ENCODE results near the gene PHAF1.

Gene PHAF1

DNA sequence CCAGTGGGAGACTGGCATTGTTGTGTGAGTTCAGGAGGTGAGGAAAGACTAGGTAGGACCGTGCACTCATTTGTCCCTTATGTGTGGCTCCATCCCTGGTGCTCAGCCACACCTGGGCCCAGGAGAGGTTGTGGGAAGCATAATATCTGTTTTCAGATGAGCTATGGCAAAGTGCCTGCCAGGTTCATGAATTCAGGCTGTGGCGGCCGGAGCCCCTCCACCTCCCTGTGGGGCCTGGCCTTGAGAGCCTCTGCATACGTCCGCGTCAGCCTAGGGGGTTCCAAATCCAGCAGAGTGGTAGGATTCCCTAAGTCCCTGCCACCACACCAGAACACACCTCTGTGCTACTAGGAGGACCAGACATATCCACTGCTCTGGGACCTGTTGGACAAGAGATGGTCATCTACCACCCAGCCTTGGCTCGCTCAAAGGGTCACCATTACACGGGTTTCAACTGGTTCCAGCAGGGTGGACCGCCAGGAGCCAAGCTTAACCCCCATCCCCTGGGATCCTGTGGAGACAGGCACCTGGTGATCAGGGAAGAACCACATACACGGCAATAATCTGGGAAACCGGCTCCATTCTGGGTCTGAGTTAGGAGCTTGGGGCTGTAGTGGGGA lies 39.0 kb downstream of the PHAF1 start:
- H3K9me3 ChIP-seq (ENCODE audit: control insufficient read depth, low read length) = no peaks in the 10 kb centered on the region
- DNase-seq (ENCODE audit: low read depth) = no peak
- no peak overlapping the region for H3K4me3 ChIP-seq (ENCODE audit: low read length)
- peaks cover 47% of the 10 kb centered on the region for H3K36me3 ChIP-seq (ENCODE audit: control insufficient read depth, insufficient read depth, low read length, severe bottlenecking)
- no peak overlapping the region for H3K9ac ChIP-seq (ENCODE audit: low read length)
- no peaks in the 10 kb centered on the region for H3K27me3 ChIP-seq (replicated peaks; ENCODE audit: control insufficient read depth, insufficient read depth, low read length)
- peaks cover 12% of the 10 kb centered on the region for H3K4me1 ChIP-seq (ENCODE audit: control insufficient read depth, insufficient read depth, low read length)

DNA sequence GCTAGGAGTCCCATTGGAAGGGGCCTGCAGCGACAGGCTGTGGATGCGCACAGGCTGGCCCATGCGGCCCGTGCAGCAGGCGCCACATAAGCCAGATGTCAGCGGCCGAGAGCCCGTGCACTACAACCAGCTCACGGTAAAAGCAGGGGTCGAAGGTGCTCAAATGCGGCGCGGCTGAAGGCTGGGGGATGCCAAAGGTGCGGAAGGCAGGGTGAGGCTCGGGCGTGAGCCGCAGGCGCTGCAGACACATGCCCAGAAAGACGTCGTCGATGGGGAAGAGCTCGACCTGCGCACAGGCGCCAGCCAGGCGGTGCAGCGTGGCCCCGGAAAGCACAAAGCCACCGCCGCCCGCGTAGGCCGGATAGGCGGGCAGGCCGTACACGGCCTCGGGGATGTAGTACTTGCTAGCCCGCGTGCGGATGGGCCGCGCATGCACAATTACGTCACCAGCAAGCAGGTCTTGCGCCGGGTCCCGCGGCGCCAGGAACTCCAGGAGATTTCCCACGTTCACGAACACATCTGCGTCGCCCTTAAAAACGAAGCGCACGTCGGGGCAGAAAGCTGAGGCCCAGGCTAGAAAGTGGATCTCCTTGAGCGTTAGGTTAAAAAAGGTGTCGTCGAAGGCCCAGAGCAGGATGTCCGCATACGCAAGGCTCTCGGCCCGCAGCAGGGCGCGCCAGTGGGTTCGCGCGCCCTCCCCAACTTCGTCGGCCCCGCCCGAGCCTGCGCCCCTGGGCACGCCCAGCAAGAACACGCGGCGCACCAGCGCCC lies 39.7 kb downstream of the PHAF1 start:
- Histone ChIP-seq H3K4me3 (ENCODE audit: low read length) (peak overlapping the region; percentile 85), H3K27me3 (replicated peaks; ENCODE audit: control insufficient read depth, insufficient read depth, low read length) (no peaks in the 10 kb centered on the region), H3K36me3 (ENCODE audit: control insufficient read depth, insufficient read depth, low read length, severe bottlenecking) (peaks cover 40% of the 10 kb centered on the region), H3K4me1 (ENCODE audit: control insufficient read depth, insufficient read depth, low read length) (peaks cover 12% of the 10 kb centered on the region), H3K9ac (ENCODE audit: low read length) (peak overlapping the region; percentile 91), H3K9me3 (ENCODE audit: control insufficient read depth, low read length) (no peaks in the 10 kb centered on the region)
- no peak for DNase-seq (ENCODE audit: low read depth)

DNA sequence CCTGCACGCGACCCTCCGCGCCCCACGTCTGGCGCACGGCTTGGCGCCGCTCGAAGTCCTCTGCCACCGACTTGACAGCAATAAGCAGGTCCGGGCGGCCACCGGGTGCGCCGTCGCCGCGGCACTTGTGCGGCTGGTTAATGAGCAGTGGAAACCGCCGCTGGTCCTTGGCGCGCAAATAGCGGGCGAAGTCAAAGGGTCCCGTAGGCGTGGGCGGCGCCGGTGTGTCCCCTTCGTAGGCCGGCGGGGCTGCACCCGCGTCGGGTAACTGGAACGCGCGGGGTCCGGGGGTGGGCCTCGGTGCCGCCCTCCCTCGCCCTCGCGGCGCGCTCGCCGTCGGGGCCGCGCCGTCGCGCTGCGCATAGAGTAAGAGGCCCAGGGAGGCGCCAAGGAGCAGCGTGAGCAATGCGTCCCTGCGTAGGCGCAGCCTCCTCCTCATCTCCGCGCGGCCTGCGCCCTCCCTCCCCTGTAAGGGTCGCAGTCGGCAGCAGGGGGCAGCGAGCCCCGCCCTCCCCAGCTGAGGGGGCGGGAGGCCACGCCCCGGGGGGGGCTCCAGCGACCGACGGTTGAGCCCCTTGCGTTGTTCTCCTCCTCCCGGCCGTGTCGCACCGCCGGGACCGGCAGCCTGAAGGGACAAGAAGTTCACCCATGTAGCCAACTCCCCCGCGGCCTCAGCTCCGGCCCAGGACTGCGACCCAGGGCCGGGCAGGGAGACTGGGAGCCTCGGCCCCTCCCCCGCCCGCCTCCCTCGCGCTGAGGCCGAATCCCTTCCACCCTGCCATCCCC lies 40.5 kb downstream of the PHAF1 start:
- Histone ChIP-seq H3K27me3 (replicated peaks; ENCODE audit: control insufficient read depth, insufficient read depth, low read length) (no peaks in the 10 kb centered on the region), H3K36me3 (ENCODE audit: control insufficient read depth, insufficient read depth, low read length, severe bottlenecking) (peaks cover 32% of the 10 kb centered on the region), H3K4me1 (ENCODE audit: control insufficient read depth, insufficient read depth, low read length) (peaks cover 12% of the 10 kb centered on the region), H3K9me3 (ENCODE audit: control insufficient read depth, low read length) (no peaks in the 10 kb centered on the region), H3K9ac (ENCODE audit: low read length) (peak overlapping the region; percentile 91), H3K4me3 (ENCODE audit: low read length) (peak overlapping the region; percentile 85)
- DNase-seq (ENCODE audit: low read depth) = peak; percentile 57

DNA sequence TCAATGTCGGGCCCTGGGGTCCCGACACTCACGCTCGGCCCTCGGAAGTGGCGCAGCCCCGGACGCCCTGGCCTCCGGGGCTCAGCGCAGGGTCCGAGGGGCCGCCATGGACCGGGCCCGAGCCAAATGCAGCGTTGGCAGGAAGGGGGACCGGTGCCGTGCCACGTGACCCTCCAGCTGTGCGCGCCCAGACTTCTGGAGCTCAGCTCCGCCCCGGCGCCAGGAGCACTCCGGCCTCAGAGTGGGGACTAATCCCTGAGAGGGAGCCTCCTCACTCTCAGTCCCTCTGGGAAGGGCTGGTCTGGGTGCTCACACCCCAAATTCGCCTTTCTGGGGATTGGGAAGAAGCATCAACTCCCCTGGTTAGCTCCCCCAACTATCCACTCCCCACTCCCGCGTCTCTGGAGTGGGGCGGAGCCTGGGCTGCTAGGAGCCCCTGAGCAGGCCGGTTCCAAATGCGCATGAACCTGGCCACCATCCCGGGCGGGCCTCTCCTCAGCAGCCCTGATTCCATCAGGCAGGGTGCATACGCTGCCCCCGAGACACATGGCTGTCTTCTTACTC lies 41.2 kb downstream of the PHAF1 start, which contains the start of gene B3GNT9:
Gene B3GNT9, minus strand, starts transcription at position 166 of the 564 bp plus-strand sequence. CDS start 513 bp downstream, outside the sequence.
- H3K4me3 ChIP-seq (ENCODE audit: low read length) = peak within 1 kb of the TSS; percentile 85
- no peaks in the 10 kb centered on the region for H3K27me3 ChIP-seq (replicated peaks; ENCODE audit: control insufficient read depth, insufficient read depth, low read length)
- peaks cover 25% of the 10 kb centered on the region for H3K36me3 ChIP-seq (ENCODE audit: control insufficient read depth, insufficient read depth, low read length, severe bottlenecking)
- peak within 1 kb of the TSS; percentile 91 for H3K9ac ChIP-seq (ENCODE audit: low read length)
- peaks cover 11% of the 10 kb centered on the region for H3K4me1 ChIP-seq (ENCODE audit: control insufficient read depth, insufficient read depth, low read length)
- DNase-seq (ENCODE audit: low read depth) = peak; percentile 87
- no peaks in the 10 kb centered on the region for H3K9me3 ChIP-seq (ENCODE audit: control insufficient read depth, low read length)

DNA sequence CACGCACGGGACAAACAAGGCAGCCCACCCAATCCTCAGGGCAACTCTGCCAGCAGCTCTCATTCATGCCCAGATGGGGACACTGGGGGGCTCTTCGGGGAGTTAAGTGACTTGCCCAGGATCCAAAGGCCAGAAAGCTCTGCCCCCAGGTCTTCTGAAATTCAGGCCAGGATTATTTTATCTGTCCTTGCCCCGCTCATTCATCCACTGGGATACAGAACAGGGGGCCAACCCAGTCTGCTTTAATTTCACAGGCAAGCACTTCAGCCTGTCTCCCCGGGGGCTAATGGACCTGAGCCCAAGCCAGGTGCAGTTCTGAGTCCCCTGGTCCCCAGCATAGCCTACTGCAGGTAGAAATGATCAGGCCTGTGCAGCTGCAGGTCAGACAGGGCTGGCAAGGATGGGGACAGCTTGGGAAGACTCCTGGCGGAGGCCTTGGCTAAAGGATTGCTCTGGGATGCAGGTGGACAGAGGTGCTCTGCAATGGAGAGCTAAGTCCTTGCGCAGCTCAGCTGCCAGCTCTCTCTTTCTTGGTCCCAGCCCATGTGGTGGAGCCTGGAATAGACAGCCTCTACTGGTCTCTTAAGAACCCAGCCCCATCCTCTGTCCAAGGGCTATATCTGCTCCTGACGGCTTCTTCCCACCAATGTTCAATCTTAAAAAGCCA lies 41.8 kb downstream of the PHAF1 start:
- H3K4me3 ChIP-seq (ENCODE audit: low read length) = peak overlapping the region; percentile 85
- H3K27me3 ChIP-seq (replicated peaks; ENCODE audit: control insufficient read depth, insufficient read depth, low read length) = no peaks in the 10 kb centered on the region
- H3K9ac ChIP-seq (ENCODE audit: low read length) = peak overlapping the region; percentile 91
- peaks cover 21% of the 10 kb centered on the region for H3K36me3 ChIP-seq (ENCODE audit: control insufficient read depth, insufficient read depth, low read length, severe bottlenecking)
- H3K9me3 ChIP-seq (ENCODE audit: control insufficient read depth, low read length) = no peaks in the 10 kb centered on the region
- peaks cover 4% of the 10 kb centered on the region for H3K4me1 ChIP-seq (ENCODE audit: control insufficient read depth, insufficient read depth, low read length)
- no peak for DNase-seq (ENCODE audit: low read depth)

DNA sequence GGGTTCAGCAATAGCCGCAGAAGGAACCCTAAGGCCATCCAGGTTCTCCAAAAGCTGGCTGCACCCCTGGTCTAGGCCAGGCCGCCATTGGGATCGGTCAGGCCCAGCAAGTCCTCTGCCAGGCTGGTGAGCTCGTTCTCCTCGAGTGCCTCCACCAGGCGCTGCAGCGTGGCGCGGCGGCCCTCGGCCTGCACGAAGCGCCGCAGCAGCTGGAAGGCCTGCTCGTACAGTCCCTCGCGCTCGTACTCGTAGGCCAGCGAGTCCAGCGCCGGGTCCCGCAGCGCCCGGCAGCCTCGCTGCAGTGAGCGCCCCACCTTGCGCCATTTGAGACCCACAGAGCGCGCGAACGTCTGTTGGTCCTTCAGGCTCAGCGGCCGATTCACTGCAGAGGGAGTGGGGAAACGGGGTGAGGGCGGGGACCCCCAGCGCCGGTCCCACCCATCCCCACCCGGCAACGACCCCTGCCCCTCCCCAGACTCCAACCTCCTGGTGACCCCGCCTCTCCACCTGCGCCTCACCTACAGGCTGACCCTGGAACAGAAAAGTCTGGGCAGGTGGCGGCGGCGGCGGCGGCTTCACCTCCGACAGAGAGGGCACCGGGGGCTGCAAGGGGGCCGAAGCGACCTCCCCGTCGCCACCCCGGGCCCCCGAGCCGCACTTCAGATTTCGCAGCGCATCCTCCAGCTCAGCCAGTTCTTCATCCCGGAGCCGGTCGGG lies 45.0 kb downstream of the PHAF1 start:
- H3K27me3 ChIP-seq (replicated peaks; ENCODE audit: control insufficient read depth, insufficient read depth, low read length) = no peaks in the 10 kb centered on the region
- H3K36me3 ChIP-seq (ENCODE audit: control insufficient read depth, insufficient read depth, low read length, severe bottlenecking) = no peaks in the 10 kb centered on the region
- H3K4me3 ChIP-seq (ENCODE audit: low read length) = no peak overlapping the region
- H3K9ac ChIP-seq (ENCODE audit: low read length) = no peak overlapping the region
- no peak for DNase-seq (ENCODE audit: low read depth)
- H3K9me3 ChIP-seq (ENCODE audit: control insufficient read depth, low read length) = no peaks in the 10 kb centered on the region
- H3K4me1 ChIP-seq (ENCODE audit: control insufficient read depth, insufficient read depth, low read length) = peaks cover 9% of the 10 kb centered on the region

DNA sequence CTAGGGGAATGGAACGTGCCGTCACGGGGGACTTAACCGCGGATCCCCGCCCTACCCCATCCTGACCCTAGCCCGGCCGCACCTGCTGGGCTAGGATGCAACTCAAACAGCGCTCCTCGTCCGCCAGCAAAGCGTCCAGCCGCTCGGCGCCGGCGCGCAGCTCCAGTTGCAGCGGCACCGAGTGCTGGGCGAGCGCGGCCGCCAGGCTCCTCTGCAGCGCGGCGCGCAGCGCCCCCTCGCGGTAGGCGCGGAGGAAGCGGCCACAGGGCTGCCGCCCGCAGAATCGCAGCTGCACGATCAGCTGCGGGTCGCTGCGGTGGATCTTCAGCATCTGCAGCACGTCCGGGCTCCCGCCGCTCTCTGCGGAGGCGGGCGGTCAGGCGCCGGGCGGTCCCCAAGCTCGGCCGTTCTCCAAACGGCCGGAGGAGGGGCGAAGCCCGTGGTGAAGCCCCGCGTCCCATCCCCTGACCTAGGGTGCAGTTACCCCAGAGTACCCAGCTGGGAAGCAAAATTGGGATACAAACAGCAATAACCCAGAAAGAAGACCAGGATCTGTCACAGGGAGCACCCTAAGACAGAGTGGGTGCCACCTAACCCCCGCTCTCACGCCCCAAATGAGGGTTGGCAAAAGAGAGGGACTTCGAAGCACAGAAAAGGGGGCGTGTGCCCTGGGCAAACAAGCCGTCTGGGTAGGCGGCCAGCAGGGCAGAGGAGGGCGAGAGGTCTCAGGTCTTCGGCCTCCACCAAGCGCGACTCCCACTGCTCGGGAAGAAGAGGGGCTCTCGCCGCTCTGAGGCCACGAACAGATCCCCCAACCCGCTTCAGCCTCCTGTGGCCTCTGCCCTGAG lies 45.8 kb downstream of the PHAF1 start:
- peaks cover 9% of the 10 kb centered on the region for H3K4me1 ChIP-seq (ENCODE audit: control insufficient read depth, insufficient read depth, low read length)
- no peaks in the 10 kb centered on the region for H3K36me3 ChIP-seq (ENCODE audit: control insufficient read depth, insufficient read depth, low read length, severe bottlenecking)
- peak; percentile 92 for DNase-seq (ENCODE audit: low read depth)
- no peak overlapping the region for H3K4me3 ChIP-seq (ENCODE audit: low read length)
- no peaks in the 10 kb centered on the region for H3K9me3 ChIP-seq (ENCODE audit: control insufficient read depth, low read length)
- no peaks in the 10 kb centered on the region for H3K27me3 ChIP-seq (replicated peaks; ENCODE audit: control insufficient read depth, insufficient read depth, low read length)
- no peak overlapping the region for H3K9ac ChIP-seq (ENCODE audit: low read length)

DNA sequence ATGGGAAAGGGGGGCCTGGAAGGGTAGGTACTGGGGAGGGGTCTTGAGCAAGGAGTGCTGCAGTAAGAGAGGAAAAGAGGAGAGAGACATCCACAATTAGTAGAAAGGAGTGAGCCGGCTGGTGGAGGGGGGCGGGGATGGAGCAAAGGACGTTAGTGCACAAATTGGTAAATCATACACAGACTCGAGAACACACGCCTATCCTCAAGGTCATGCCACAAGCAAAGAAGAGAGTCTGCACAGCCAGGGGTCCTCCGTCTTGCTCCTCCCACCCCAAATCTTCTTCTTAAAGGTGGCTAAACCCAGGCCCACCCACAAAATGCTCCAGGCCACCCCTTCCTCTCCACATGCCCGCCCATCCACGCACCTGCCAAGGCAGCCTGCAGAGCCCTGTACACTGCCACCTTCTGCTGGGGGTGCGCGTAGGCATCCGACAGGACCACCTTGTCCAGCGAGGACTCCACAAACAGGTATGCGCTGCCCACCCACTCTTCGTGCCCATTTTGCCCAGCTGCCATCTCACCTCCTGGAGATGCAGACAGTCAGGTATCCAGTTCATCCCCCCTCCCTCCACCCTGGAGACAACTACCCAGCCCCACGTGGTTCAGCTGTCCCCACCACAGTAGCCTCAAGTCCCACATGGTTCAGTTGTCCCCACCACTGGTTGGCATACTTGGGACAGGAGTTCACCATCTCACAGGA lies 46.6 kb downstream of the PHAF1 start:
- no peak overlapping the region for H3K9ac ChIP-seq (ENCODE audit: low read length)
- no peak overlapping the region for H3K4me3 ChIP-seq (ENCODE audit: low read length)
- peaks cover 10% of the 10 kb centered on the region for H3K4me1 ChIP-seq (ENCODE audit: control insufficient read depth, insufficient read depth, low read length)
- DNase-seq (ENCODE audit: low read depth) = no peak
- no peaks in the 10 kb centered on the region for H3K9me3 ChIP-seq (ENCODE audit: control insufficient read depth, low read length)
- H3K27me3 ChIP-seq (replicated peaks; ENCODE audit: control insufficient read depth, insufficient read depth, low read length) = no peaks in the 10 kb centered on the region
- no peaks in the 10 kb centered on the region for H3K36me3 ChIP-seq (ENCODE audit: control insufficient read depth, insufficient read depth, low read length, severe bottlenecking)

DNA sequence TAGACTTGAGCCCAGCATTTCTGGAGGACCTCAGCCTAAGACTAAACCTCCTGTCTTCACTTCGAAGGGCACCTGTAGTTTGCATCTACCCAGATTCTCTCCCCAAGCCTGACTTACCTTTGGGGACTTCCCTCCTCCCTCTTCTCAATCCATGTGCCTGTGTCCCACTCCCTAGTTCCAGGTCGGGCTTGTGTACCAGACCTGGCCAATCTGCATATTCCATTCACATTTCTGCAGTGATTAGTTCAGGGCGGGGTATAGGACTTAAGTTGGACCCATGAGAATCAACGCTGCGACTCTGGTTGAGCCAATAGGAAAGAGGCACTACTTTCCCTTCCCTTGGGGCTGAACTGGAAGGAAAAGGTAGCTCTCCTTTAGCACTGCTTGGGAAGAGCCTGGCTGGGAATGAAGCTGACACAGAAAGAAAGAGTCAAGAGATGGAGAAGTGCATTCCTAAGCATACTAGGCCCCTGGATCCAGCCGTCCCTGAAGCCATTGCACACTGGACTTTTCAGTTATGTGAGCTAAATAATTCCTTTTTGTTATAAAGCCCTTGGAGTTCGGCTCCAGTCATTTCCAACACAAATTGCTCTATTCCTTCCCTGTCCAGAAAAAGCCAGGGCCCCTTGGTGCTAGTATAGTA lies 47.5 kb downstream of the PHAF1 start:
- Histone ChIP-seq H3K9me3 (ENCODE audit: control insufficient read depth, low read length) (no peaks in the 10 kb centered on the region), H3K36me3 (ENCODE audit: control insufficient read depth, insufficient read depth, low read length, severe bottlenecking) (no peaks in the 10 kb centered on the region), H3K9ac (ENCODE audit: low read length) (no peak overlapping the region), H3K4me3 (ENCODE audit: low read length) (no peak overlapping the region), H3K4me1 (ENCODE audit: control insufficient read depth, insufficient read depth, low read length) (peaks cover 11% of the 10 kb centered on the region), H3K27me3 (replicated peaks; ENCODE audit: control insufficient read depth, insufficient read depth, low read length) (no peaks in the 10 kb centered on the region)
- DNase-seq (ENCODE audit: low read depth) = no peak

Data from adipocyte (in vitro differentiated cells).